ENCODE data around the gene PSTK.

GRCh38 chr10:123021517-123021916, 41.3 kb downstream of the PSTK start:
- TF ChIP-seq CTCF (IDR thresholded peaks at IDR 0.05 in 8 of 11, conservative IDR thresholded peaks at IDR 0.05 in 3 of 11) (no peak), POLR2A (IDR thresholded peaks at IDR 0.05) (no peak), POLR2AphosphoS5 (IDR thresholded peaks at IDR 0.05) (no peak)
